ENCODE measurements around the gene WWOX. TPM values are rescaled to one million over a fixed set of nuclear protein-coding genes. Genes with fewer than 3 reads are reported as not detected.

The WWOX gene
- total and polyA plus RNA-seq, 2 of the 8 experiments (the other 6 are each of a cell fraction or from before 2014, with no cell fraction given) = 5.4 to 16.7 TPM

- H2BK120ac ChIP-seq (replicated peaks; ENCODE audit: low read depth, low read length) = no peak overlapping the region
- POLR2A ChIA-PET (ENCODE audit: partially characterized antibody) = no interaction called here
- H4K20me1 ChIP-seq (replicated peaks in 1 of 2; ENCODE audit: control insufficient read depth in 1 of 2, insufficient read depth in 2 of 2, low read length in 2 of 2) = no peaks in the 10 kb centered on the region
- no peak overlapping the region for H3K9ac ChIP-seq (replicated peaks in 1 of 4; ENCODE audit: extremely low read depth in 1 of 4, low read depth in 3 of 4, low read length in 3 of 4)
- DNase-seq (ENCODE audit: low read depth in 1 of 2, low spot score in 2 of 2) (no peak), FAIRE-seq (no peak)
- no peak overlapping the region for H3K27ac ChIP-seq (ENCODE audit: low read depth, low read length)
- H4K5ac ChIP-seq (ENCODE audit: insufficient read length, low read depth, low read length) = no peak overlapping the region
- no peak overlapping the region for H3K56ac ChIP-seq (replicated peaks; ENCODE audit: insufficient read length, low read depth, low read length)
- no peaks in the 10 kb centered on the region for H3K79me2 ChIP-seq (ENCODE audit: control insufficient read depth in 1 of 2, insufficient read depth in 2 of 2, low read length in 2 of 2)
- H3K4me1 ChIP-seq (replicated peaks in 1 of 4; ENCODE audit: control insufficient read depth in 3 of 4, insufficient read depth in 4 of 4, low read length in 3 of 4) = peaks cover 0 to 3% (median 0%) of the 10 kb centered on the region in 4 experiments; a peak in 1 of 7 replicates
- no peak overlapping the region for H2BK5ac ChIP-seq (ENCODE audit: low read depth, low read length)
- no peak overlapping the region for H2BK12ac ChIP-seq (ENCODE audit: low read depth, low read length)
- H3K23ac ChIP-seq (ENCODE audit: insufficient read length) = no peak overlapping the region
- no peak overlapping the region for H3K18ac ChIP-seq (ENCODE audit: extremely low read depth, low read length)
- no peak overlapping the region for H2BK15ac ChIP-seq (ENCODE audit: low read length)
- no peaks in the 10 kb centered on the region for H3K27me3 ChIP-seq (replicated peaks in 1 of 4; ENCODE audit: control insufficient read depth in 3 of 4, extremely low read depth in 1 of 4, insufficient read depth in 3 of 4, low read length in 3 of 4)
- H3K14ac ChIP-seq (ENCODE audit: insufficient read length) = no peak overlapping the region
- no peak overlapping the region for H4K91ac ChIP-seq (replicated peaks; ENCODE audit: insufficient read length, low read length)
- H3K79me1 ChIP-seq (ENCODE audit: low read depth, low read length) = no peaks in the 10 kb centered on the region
- H2BK20ac ChIP-seq (ENCODE audit: low read length) = no peak overlapping the region
- H3K23me2 ChIP-seq (ENCODE audit: low read depth, low read length) = no peaks in the 10 kb centered on the region
- no peak overlapping the region for H3K4ac ChIP-seq (replicated peaks; ENCODE audit: insufficient read length, low read depth, low read length)
- no peak overlapping the region for H4K8ac ChIP-seq (ENCODE audit: extremely low read depth, insufficient read depth, low read length)
- H3K4me2 ChIP-seq (ENCODE audit: insufficient read depth in 1 of 2, low read depth in 2 of 2, low read length in 2 of 2) = no peak overlapping the region
- 87% methylated on average over 3 of the region's 3 CpGs; no CpG with 5 or more reads in 1 of the 2 experiments for WGBS, 2 experiments (ENCODE audit: extremely low coverage in 1 of 2, insufficient coverage in 1 of 2, insufficient read length in 1 of 2, insufficient replicate concordance in 2 of 2, low coverage in 1 of 2, low lambda C conversion rate in 2 of 2, missing lambda C conversion rate in 1 of 2)
- H3K4me3 ChIP-seq (ENCODE audit: extremely low read depth in 1 of 4, insufficient read depth in 2 of 4, low read depth in 3 of 4, low read length in 4 of 4) = no peak overlapping the region
- H3K36me3 ChIP-seq (ENCODE audit: control insufficient read depth in 2 of 4, insufficient read depth in 4 of 4, low read length in 3 of 4) = no peaks in the 10 kb centered on the region
- H3K9me3 ChIP-seq (ENCODE audit: insufficient read depth in 2 of 2, low read depth in 1 of 2, low read length in 1 of 2) = no peaks in the 10 kb centered on the region
- CTCF ChIA-PET (ENCODE audit: partially characterized antibody) = interaction anchor here (0.9 to 1.4 kb wide), 3 partner anchors 10 to 213 kb away, joined by 4 to 6 read pairs (median 5); partner anchors contain the start of gene WWOX
- H2AFZ ChIP-seq (ENCODE audit: low read length) = no peak overlapping the region
- no peak overlapping the region for H2AK5ac ChIP-seq (ENCODE audit: low read depth, low read length)
- TF ChIP-seq TAF1 (IDR thresholded peaks at IDR 0.05; ENCODE audit: low read depth, low read length) (no peak), NRF1 (IDR thresholded peaks at IDR 0.05; ENCODE audit: low read depth, low read length) (no peak), POLR2AphosphoS5 (IDR thresholded peaks at IDR 0.05; ENCODE audit: low read depth, low read length) (no peak), ATF2 (IDR thresholded peaks at IDR 0.05; ENCODE audit: low read length) (no peak), CTCF (IDR thresholded peaks at IDR 0.05; ENCODE audit: control extremely low read depth in 1 of 3, insufficient read depth in 1 of 3, low read depth in 1 of 3, low read length in 3 of 3) (no peak), KDM4A (IDR thresholded peaks at IDR 0.05; ENCODE audit: low read depth, low read length, severe bottlenecking) (no peak), MAX (IDR thresholded peaks at IDR 0.05) (no peak), USF2 (IDR thresholded peaks at IDR 0.05; ENCODE audit: low read length) (no peak), CEBPB (IDR thresholded peaks at IDR 0.05; ENCODE audit: low read depth, low read length) (no peak)
Observed at GRCh38 chr16:78126662-78127061, 27.2 kb downstream of the WWOX start.

Data from H1 (cell line).